SK-N-MC (cell line): ENCODE results near the gene EVA1B.

ENCODE experiments used
- DNase-seq: peaks from one replicate; pipeline ENCODE4 v3.0.0-alpha.2; 2011; ENCODE audit warnings: low read depth, low spot score
- H3K27ac ChIP-seq: fragments of 200-600 bp; sonication (generic); 2 replicates; pipeline ENCODE4 v1.5.1; 2016; ENCODE audit warnings: mixed run types
- H3K36me3 ChIP-seq: fragments of 200-600 bp; sonication (generic); 2 replicates; pipeline ENCODE4 v1.6.1; 2017; ENCODE audit warnings: antibody characterized with exemption, low read length, mixed read lengths; ENCODE audit not compliant: insufficient read depth
- H3K4me3 ChIP-seq: fragments of 200-600 bp; sonication (generic); 2 replicates; pipeline ENCODE4 v1.5.1; 2016
- H3K9ac ChIP-seq: fragments of 200-600 bp; sonication (generic); 2 replicates; pipeline ENCODE4 v1.8.0; 2017; ENCODE audit warnings: mixed run types, mixed read lengths; ENCODE audit not compliant: insufficient read length
- H3K9me3 ChIP-seq: fragments of 200-600 bp; sonication (generic); 2 replicates; pipeline ENCODE4 v1.6.1; 2017; ENCODE audit warnings: low read depth, mild to moderate bottlenecking, antibody characterized with exemption, low read length, moderate library complexity, mixed read lengths
- EZH2 ChIP-seq: fragments of 200-600 bp; sonication (generic); IDR thresholded peaks from one replicate; pipeline ENCODE4 v1.6.1; 2017; ENCODE audit warnings: antibody characterized with exemption
- FOXP2 ChIP-seq: optimal IDR thresholded peaks from 2 replicates; pipeline ENCODE3; 2011; ENCODE audit warnings: mild to moderate bottlenecking, moderate library complexity; ENCODE audit not compliant: insufficient read depth; ENCODE audit errors: extremely low read length, control extremely low read depth
- POLR2AphosphoS5 ChIP-seq: IDR thresholded peaks from 2 replicates; pipeline ENCODE4 v1.6.1; 2012; ENCODE audit warnings: mild to moderate bottlenecking, low read depth, low read length, borderline replicate concordance

Gene EVA1B

GRCh38 chr1:36320291-36320761 is 3.1 kb downstream of the EVA1B start:
- H3K36me3 ChIP-seq: no peaks in the 10 kb centered on the region
- H3K9me3 ChIP-seq: no peaks in the 10 kb centered on the region
- H3K27ac ChIP-seq: peak overlapping the region; percentile 88; the same call in 1 of the 2 replicates
- DNase-seq: no peak
- TF ChIP-seq POLR2AphosphoS5: no peak
- TF ChIP-seq FOXP2: no peak
- TF ChIP-seq EZH2: no peak
- peak overlapping the region; percentile 91 for H3K4me3 ChIP-seq
- no peak overlapping the region for H3K9ac ChIP-seq

- Histone ChIP-seq H3K9me3 (no peaks in the 10 kb centered on the region), H3K9ac (no peak overlapping the region), H3K36me3 (0 out of 2 replicates have a peak, but pooled peaks cover 3% of the 10 kb centered on the region), H3K27ac (no peak overlapping the region), H3K4me3 (no peak overlapping the region)
- no peak for DNase-seq
- TF ChIP-seq FOXP2 (no peak), POLR2AphosphoS5 (no peak), EZH2 (no peak)
Observed at GRCh38 chr1:36309397-36309796, 14.0 kb downstream of the EVA1B start.

- no peak overlapping the region for H3K27ac ChIP-seq
- TF ChIP-seq EZH2: no peak
- no peak for TF ChIP-seq POLR2AphosphoS5
- no peak for TF ChIP-seq FOXP2
- peak overlapping the region; percentile 83 for H3K4me3 ChIP-seq
- no peak overlapping the region for H3K9ac ChIP-seq
- no peak for DNase-seq
- peaks cover 11% of the 10 kb centered on the region for H3K36me3 ChIP-seq
- H3K9me3 ChIP-seq: no peaks in the 10 kb centered on the region
Observed at GRCh38 chr1:36307601-36308330, 15.7 kb downstream of the EVA1B start.

GRCh38 chr1:36306902-36307456 is 16.5 kb downstream of the EVA1B start:
- H3K27ac ChIP-seq: no peak overlapping the region
- TF ChIP-seq POLR2AphosphoS5 (peak; percentile 78), FOXP2 (no peak)
- no peak for DNase-seq

GRCh38 chr1:36306210-36306901 is 17.1 kb downstream of the EVA1B start, which contains the start of gene SH3D21:
Gene SH3D21 (plus strand): TSS chr1:36306368. CDS start chr1:36306421, 53 bp downstream.
- peaks cover 25% of the 10 kb centered on the region for H3K36me3 ChIP-seq
- no peaks in the 10 kb centered on the region for H3K9me3 ChIP-seq
- TF ChIP-seq POLR2AphosphoS5: no peak; the same call in 1 of the 2 replicates
- H3K9ac ChIP-seq: no peak within 1 kb of the TSS
- H3K4me3 ChIP-seq: peak within 1 kb of the TSS; percentile 83
- DNase-seq: no peak
- H3K27ac ChIP-seq: peak within 1 kb of the TSS; percentile 63; the same call in 1 of the 2 replicates

More at GRCh38 chr1:36306902-36307456, 16.5 kb downstream of the EVA1B start:
- H3K4me3 ChIP-seq: peak overlapping the region; percentile 83
- H3K9ac ChIP-seq: no peak overlapping the region
- H3K36me3 ChIP-seq: peaks cover 19% of the 10 kb centered on the region
- H3K9me3 ChIP-seq: no peaks in the 10 kb centered on the region

GRCh38 chr1:36305915-36306209 is 17.6 kb downstream of the EVA1B start:
- no peak for DNase-seq
- no peak overlapping the region for H3K9ac ChIP-seq
- no peak overlapping the region for H3K4me3 ChIP-seq
- TF ChIP-seq FOXP2: no peak
- no peak for TF ChIP-seq POLR2AphosphoS5
- TF ChIP-seq EZH2: no peak
- H3K9me3 ChIP-seq: no peaks in the 10 kb centered on the region
- H3K27ac ChIP-seq: peak overlapping the region; percentile 63; the same call in 1 of the 2 replicates
- H3K36me3 ChIP-seq: peaks cover 30% of the 10 kb centered on the region

GRCh38 chr1:36304970-36305914 is 18.2 kb downstream of the EVA1B start:
- TF ChIP-seq EZH2 (no peak), POLR2AphosphoS5 (no peak), FOXP2 (no peak)
- peak overlapping the region; percentile 63; the same call in 1 of the 2 replicates for H3K27ac ChIP-seq
- H3K9ac ChIP-seq: no peak overlapping the region
- H3K36me3 ChIP-seq: peaks cover 36% of the 10 kb centered on the region
- H3K4me3 ChIP-seq: no peak overlapping the region
- DNase-seq: no peak
- no peaks in the 10 kb centered on the region for H3K9me3 ChIP-seq
